ENCODE data around the gene MINK1. TPM values are rescaled to one million over a fixed set of nuclear protein-coding genes. Genes with fewer than 3 reads are reported as not detected.

The MINK1 gene
- polyA plus RNA-seq, 1 experiment = 69.1 TPM

DNA sequence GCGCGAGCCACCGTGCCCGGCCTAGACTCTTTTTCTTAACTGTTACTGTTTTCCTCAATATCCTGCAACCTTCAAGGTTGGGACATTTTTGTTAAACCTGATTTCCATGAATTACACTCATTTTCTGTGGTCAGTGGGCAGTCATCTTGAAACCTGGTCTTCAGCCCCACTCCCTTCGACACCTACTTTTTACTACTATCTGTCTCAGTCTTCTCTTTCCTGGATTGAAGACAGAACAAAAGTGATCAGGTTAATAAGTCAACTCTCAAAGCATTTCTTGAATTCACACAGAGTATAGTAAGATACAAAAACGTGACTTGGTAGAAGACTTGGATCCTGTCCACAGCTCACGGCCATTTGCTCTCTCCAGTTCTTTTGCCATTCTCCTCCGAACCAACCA lies 6.1 kb downstream of the MINK1 start:
- H3K36me3 ChIP-seq (ENCODE audit: control insufficient read depth, insufficient read depth, low read length) = no peaks in the 10 kb centered on the region
- no peaks in the 10 kb centered on the region for H3K27me3 ChIP-seq (ENCODE audit: control insufficient read depth, insufficient read depth, low read length)
- CTCF ChIA-PET = interaction anchor here (1.2 kb wide), 1 partner anchor 49 kb away, joined by 4 read pairs; no protein-coding TSS in a partner anchor
- H3K4me3 ChIP-seq (ENCODE audit: low read depth, low read length) = no peak overlapping the region
- no peak for DNase-seq (ENCODE audit: low read depth)
- TF ChIP-seq, protein P1, sequence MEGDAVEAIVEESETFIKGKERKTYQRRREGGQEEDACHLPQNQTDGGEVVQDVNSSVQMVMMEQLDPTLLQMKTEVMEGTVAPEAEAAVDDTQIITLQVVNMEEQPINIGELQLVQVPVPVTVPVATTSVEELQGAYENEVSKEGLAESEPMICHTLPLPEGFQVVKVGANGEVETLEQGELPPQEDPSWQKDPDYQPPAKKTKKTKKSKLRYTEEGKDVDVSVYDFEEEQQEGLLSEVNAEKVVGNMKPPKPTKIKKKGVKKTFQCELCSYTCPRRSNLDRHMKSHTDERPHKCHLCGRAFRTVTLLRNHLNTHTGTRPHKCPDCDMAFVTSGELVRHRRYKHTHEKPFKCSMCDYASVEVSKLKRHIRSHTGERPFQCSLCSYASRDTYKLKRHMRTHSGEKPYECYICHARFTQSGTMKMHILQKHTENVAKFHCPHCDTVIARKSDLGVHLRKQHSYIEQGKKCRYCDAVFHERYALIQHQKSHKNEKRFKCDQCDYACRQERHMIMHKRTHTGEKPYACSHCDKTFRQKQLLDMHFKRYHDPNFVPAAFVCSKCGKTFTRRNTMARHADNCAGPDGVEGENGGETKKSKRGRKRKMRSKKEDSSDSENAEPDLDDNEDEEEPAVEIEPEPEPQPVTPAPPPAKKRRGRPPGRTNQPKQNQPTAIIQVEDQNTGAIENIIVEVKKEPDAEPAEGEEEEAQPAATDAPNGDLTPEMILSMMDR (IDR thresholded peaks at IDR 0.05; ENCODE audit: insufficient read depth, low read depth, low read length) = no peak
- POLR2A ChIA-PET = no interaction called here

DNA sequence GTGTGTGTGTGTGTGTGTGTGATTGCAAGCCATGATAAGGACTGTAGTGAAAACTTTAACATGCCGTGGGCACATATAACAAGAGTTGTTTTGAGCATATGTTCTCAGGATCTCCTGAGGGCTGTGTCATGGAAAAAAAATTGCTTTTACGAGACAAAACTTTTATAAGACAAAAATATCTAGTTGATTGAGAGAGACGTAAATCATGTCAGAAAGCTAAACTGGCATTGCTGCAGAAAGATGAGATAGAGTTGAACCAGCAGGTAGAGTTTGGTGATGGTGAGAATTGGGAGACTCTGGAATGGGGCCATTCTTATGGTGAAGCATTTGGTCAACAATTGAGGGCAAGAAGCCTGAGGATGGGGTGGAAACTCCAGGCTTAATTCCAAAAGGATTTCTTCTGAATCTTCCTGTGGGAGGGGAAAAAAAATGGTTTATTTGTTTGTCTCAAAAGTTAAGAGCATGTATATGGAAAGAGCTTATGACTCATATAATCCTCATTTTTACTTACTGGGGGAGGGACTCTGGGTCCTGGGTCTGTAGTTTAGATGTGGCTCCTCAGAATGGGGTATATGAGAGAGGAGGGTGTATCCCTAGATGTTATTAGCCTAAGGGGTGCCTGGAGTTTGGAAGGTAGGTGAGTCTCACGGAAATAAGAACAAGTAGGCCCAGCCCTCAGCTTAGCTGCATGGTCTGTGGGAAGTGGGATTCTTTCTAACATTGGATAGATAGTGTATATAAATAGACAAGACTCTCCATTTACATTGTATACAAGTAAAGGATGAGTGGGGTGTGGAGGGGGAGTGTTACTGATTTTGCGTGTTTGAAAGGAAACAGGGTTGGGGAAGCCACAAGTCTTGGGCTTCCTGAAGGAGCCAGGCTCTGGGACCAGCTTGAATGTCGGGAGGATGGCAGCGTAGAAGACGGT lies 7.1 kb downstream of the MINK1 start:
- POLR2A ChIA-PET = no interaction called here
- H3K27me3 ChIP-seq (ENCODE audit: control insufficient read depth, insufficient read depth, low read length) = no peaks in the 10 kb centered on the region
- CTCF ChIA-PET = interaction anchor here (1.0 kb wide), 1 partner anchor 115 kb away, joined by 5 read pairs; no protein-coding TSS in a partner anchor
- H3K36me3 ChIP-seq (ENCODE audit: control insufficient read depth, insufficient read depth, low read length) = peaks cover 2% of the 10 kb centered on the region
- H3K4me3 ChIP-seq (ENCODE audit: low read depth, low read length) = no peak overlapping the region
- DNase-seq (ENCODE audit: low read depth) = no peak
- TF ChIP-seq, protein P1 (IDR thresholded peaks at IDR 0.05; ENCODE audit: insufficient read depth, low read depth, low read length) = no peak

DNA sequence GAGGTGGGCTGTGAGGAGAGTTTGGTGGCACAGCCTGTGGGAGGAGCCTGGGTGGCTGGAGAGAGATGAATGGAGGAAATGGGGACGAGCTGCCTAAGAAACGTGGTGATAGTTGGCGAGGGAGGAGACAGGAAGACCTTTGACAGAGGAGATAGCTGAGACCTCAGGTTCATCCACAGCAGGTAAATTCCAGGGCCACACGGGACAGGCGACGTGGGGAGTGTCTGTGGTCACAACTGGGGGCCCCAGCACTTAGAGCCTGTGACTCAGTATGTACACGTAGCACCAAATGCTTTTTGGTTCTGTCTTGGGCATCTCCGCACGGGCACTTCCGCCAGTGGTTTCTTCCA lies 7.7 kb downstream of the MINK1 start:
- POLR2A ChIA-PET = no interaction called here
- CTCF ChIA-PET = interaction anchor here (1.0 kb wide), 1 partner anchor 115 kb away, joined by 5 read pairs; no protein-coding TSS in a partner anchor
- H3K27me3 ChIP-seq (ENCODE audit: control insufficient read depth, insufficient read depth, low read length) = no peaks in the 10 kb centered on the region
- no peak overlapping the region for H3K4me3 ChIP-seq (ENCODE audit: low read depth, low read length)
- DNase-seq (ENCODE audit: low read depth) = no peak
- TF ChIP-seq, protein P1 (IDR thresholded peaks at IDR 0.05; ENCODE audit: insufficient read depth, low read depth, low read length) = no peak
- peaks cover 2% of the 10 kb centered on the region for H3K36me3 ChIP-seq (ENCODE audit: control insufficient read depth, insufficient read depth, low read length)

DNA sequence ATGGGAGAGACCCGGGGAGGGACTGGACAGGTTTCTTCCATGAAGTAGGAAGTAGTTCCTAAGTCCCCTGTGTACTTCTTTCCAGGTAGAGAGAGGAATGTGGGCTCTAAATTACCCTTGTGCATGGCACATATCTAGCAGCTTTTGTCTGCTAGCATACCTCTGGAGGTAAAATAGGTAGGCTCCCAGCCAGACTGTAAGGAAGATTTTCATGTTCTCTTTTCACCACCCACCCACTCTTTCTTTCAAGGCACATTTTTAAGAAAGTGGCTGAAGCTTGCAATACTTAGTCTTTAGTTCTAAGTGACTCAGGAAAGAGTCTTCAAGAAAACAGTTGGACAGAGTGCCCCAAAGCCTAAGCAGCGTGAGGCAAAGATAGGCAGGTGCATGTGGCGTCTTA lies 9.2 kb downstream of the MINK1 start:
- Histone ChIP-seq H3K27me3 (ENCODE audit: control insufficient read depth, insufficient read depth, low read length) (no peaks in the 10 kb centered on the region), H3K36me3 (ENCODE audit: control insufficient read depth, insufficient read depth, low read length) (peaks cover 2% of the 10 kb centered on the region), H3K4me3 (ENCODE audit: low read depth, low read length) (no peak overlapping the region)
- CTCF ChIA-PET = no interaction called here
- no peak for DNase-seq (ENCODE audit: low read depth)
- TF ChIP-seq, protein P1 (IDR thresholded peaks at IDR 0.05; ENCODE audit: insufficient read depth, low read depth, low read length) = no peak
- POLR2A ChIA-PET = no interaction called here

DNA sequence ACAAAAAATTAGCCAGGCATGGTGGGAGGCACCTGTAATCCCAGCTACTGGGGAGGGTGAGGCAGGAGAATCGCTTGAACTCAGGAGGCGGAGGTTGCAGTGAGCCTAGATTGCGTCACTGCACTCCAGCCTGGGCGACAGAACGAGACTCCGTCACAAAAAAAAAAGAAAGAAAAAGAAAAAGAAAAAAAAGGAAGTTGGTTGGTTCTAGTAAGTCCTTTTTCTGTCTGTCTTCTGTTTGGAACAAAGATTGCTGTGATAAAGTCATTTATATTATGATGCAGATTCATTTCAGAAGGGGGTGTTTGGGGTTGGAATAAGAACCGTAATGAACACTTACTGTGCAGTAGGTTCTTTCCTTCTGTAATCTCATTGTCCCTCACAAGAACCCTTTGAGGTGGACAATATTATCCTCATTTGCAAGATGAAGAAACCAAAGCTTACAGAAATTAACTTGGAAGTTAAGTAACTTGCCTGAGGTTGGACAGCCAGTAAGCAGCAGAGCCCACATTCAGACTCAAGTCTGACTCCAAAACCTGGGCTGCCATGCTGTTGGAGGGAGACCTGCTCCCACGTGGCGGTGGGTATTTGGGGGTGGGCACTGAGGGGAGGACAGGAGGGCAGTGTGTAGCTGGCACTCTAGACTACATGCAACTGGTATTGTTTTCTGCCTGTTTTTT lies 10.3 kb downstream of the MINK1 start:
- TF ChIP-seq, protein P1 (IDR thresholded peaks at IDR 0.05; ENCODE audit: insufficient read depth, low read depth, low read length) = no peak
- DNase-seq (ENCODE audit: low read depth) = no peak
- H3K4me3 ChIP-seq (ENCODE audit: low read depth, low read length) = no peak overlapping the region
- ChIA-PET POLR2A (no interaction called here), CTCF (interaction anchor here (0.9 kb wide), 1 partner anchor 38 kb away, joined by 5 read pairs; no protein-coding TSS in a partner anchor)
- H3K36me3 ChIP-seq (ENCODE audit: control insufficient read depth, insufficient read depth, low read length) = peaks cover 2% of the 10 kb centered on the region
- no peaks in the 10 kb centered on the region for H3K27me3 ChIP-seq (ENCODE audit: control insufficient read depth, insufficient read depth, low read length)
